ENCODE data around the gene ZC3H12D.
"Not testable (repeated sequence)": the region's sequence is repeated elsewhere in the genome, so short reads cannot be mapped to it uniquely, and the experiment has no call there.

ZC3H12D gene

DNA sequence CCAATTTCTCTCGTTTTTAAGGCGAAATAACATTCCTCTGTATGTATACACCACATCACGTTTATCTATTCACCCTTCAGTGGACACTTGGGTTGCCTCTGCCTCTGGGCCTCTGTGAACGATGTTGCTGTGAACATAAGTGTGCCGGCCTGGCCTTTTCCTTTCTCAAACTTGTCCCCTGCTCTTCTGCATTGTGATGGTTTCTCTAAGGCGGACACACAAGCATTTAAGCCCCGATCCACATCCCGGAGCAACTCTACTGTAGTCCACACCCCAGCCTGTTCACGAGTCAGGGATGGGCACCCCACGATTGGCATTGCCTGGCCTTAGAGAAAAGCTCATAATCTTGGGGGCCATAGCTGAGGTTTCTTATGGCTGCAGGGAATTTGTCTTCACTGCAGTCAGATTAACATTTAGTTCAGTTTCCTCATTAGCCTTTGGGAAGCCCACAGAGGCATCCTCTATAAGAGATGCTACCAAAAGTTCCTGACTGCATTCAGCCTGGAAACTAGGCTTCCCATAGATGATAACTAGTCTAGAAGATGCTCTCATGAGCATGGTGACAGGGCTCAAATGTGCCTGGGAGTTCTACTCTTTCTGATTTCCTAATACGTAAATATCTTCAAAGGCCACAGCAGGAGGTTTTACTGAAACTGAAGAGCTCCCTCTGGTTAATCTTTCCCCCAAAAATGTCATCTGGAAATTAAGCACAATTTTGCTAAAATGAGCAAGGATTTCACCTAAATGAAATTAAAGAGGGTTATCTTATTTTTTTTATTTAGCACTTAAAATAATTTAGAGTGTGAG lies 762 bp downstream of the ZC3H12D start:
- DNase-seq (ENCODE audit: low spot score): no peak

GRCh38 chr6:149483334-149483725 lies 1.5 kb downstream of the ZC3H12D start:
- no peak for DNase-seq (ENCODE audit: low spot score)

DNA sequence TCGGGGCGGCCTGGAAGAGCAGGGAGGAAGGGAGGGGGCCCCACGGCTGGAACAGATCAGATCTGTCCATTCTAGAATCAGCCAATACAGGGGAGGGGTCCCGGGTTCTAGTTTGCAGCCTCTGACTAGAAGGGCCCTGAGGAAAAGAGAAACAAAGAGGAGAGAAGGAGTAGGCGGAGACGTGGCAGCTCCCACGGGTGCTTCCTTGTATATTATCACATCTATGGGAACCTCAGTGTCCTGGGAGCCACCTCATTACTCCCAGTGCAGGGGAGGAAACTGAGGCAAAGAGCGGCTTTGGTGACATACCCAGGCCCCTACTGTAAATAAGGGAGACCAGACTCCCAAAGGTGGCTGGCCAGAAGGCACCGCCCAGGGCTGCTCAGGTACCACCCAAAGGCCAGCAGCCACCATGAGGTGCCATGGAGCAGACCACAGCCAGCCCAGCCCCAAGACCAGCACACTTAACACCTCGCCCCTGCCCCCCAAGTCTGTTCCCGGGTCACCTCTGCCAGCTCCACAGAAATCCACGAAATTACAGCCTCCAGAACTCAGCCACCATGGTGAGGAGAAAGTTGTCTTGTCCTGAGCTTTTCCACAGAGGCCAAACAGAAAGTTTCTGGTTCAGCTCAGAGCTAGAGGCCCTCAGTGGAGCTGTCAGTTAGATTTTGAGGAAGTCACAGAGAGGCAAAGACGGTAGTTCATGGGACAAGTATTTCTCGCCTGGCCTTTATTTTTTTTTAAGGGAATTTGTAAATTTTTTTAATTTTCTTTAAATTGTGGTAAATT lies 2.1 kb downstream of the ZC3H12D start:
- DNase-seq (ENCODE audit: low spot score): no peak

GRCh38 chr6:149480502-149481280 lies 4.1 kb downstream of the ZC3H12D start:
- DNase-seq (ENCODE audit: low spot score): no peak

DNA sequence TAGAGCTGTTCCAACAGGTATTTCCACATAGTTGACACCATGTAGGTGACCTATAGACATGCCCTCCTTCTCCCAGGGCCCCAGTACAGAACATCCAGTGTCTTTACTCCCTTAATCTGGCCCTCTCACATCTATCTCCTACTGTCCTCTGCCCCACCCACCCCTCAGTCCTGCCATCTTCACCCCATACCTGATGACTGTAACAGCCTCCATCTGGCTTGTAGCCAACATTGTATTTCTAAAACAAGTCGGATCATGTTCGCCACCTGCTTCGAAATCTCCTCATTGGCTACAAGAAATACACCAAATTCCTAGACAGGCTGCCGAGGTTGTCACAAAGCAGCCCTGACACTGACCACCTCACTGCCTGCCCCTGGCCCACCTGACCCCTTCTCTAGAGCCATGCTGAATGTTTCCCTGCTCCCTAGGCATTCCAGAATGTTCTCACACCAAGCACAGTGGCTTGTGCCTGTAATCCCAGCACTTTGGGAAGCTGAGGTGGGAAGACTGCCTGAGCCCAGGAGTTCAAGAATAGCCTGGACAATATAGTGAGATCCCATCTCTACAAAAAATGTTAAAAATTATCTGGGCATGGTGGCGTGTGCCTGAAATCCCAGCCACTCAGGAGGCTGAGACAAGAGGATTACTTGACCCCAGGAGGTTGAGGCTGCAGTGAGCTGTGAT lies 6.0 kb downstream of the ZC3H12D start:
- DNase-seq (ENCODE audit: low spot score): no peak

DNA sequence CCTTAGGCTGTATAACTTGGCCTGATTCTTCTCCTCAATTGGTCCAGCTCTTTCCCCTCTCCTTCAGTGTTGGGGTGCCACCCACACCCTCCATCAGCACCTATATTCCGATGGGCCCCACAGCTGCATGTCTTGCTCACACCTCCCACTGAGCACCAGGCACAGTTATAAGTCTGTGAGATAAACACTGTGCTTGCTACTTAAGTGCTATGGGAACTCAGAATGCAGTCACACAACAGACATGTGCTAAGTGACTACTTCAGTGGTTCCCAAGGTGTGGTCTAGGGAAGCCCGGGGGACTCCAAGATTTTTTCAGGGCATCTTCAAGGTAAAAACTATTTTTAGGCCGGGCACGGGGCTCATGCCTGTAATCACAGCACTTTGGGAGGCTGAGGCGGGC lies 7.3 kb downstream of the ZC3H12D start:
- DNase-seq (ENCODE audit: low spot score): no peak

DNA sequence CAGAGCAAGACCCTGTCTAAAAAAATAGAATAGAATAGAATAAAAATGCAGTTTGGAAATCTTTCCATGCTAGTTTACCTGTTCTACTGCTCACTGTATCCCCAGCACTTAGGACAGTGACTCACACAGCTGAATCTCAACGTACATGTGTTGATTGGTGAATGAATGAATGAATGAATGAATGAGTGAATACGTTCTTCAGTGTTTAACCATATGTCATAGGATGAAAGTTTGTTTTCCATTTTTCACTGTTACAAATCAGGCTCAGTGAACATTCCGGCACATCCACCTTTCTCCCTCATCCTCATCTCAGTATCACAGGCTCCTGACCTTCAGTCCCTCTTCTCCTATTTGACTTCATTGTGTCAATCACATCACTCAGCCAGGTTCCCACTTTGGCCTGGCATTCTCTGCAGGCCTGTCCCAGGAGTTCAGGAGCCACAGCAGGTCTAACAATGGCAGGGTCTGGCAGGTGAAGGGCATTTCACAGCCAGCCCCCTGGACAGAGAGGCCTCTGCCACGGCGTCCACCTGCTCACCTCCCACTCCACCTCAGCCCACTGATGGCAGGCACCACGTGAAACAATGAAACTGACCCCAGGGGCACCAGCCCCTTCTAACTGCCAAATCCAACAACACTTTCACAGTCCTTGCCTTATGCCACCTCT lies 7.9 kb downstream of the ZC3H12D start:
- no peak for DNase-seq (ENCODE audit: low spot score)

DNA sequence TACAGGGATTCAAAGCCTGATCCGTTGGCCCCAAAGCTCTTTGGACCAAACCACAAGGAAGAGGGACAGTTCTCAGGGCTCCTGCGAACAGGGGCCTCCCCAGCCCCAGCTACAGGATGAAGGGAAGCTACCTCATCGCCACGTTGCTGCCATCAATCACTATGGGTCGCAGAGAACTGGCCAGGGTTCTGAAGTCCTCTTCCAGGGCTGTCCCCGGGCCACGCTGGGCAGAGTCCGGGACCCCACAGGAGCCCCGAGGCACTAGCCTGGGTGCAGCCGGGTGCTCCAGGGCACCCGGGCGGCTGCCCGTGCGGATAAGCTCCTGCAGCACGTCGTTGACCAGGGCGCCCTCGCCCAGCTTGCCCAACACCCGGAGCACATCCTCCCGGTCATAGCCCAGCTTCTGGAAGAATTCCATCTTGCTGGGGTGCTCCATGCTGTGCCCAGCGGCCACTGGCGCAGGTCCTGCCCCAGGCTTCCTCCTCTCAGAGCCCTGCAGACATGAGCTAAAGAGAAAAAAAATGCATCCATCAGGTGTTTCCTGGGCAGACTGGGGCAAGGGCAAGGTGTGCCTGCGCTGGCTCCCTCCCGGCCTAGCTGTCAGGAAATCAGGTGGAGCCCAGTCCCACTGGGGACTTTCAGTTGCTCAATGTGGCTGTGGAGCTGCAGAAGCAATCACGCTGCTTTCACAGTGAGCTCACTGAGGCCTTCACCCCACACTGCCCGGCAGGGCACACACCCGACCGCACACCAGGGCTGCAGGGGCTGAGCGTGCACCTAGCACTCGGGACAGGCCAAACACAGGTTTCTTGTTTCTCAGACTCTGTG lies 10.5 kb downstream of the ZC3H12D start:
- no peak for DNase-seq (ENCODE audit: low spot score)

DNA sequence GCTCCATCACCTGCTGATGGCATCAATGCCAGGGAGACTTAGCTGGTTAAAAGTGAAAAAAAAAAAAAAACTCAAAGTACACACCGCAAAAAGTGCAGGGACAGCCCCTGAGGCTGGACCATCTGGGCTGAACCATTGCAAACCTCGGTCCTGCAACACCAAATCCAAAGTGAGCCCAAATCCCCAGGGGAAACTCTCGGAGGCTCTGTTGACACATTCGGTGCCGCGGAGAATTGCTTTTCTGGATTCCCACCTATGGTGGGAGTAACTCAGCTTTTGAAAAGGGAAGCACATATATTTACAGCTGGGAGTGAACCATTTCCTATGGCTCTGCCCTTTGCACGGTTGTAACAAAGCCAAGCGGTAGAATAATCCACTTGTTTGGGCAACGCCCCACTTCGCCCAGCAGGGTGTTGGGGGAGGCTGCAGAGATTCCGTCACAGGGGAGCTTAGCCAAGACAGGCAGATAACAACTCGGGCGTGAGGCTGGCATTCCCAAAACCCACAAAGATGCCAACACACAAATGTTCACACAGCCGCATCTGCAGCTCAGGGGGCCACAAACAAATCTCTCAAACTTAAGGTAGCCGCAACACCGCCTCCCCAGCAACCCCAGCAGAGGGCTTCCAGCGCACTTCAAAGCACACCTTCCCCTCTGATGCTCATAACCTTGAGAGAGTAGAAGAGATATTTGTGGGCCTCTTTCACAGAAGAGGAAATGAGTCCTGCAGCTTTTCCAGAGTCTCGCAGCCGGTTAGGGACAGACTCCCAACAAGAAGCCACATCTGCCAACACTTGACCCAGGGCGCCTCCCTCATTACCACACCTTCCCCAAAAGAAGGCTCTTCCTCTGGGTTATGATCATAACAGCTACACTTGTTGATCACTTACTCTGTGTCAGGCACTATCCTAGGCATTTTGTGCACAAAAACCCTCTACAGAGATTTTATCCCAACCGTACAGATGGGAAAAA lies 11.4 kb downstream of the ZC3H12D start:
- no peak for DNase-seq (ENCODE audit: low spot score)

DNA sequence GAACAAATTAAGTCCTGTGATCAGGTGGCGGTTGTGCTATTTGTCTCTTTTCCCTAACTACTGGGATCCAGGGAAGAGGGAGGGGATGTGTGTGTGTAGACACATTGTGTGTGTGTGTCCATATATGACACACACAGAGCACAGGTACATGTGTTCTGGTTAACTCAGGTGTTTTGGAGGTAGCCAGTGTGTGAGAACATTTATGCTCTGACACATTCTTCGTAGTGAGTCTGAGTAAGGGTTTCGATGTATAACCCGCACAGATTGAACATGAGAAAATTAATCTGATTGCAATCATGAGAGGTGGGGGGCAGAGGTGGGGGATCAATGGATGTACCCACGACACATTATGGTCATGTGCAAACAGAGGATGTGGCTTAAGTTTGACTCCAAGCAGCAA lies 12.6 kb downstream of the ZC3H12D start:
- DNase-seq (ENCODE audit: low spot score): no peak

DNA sequence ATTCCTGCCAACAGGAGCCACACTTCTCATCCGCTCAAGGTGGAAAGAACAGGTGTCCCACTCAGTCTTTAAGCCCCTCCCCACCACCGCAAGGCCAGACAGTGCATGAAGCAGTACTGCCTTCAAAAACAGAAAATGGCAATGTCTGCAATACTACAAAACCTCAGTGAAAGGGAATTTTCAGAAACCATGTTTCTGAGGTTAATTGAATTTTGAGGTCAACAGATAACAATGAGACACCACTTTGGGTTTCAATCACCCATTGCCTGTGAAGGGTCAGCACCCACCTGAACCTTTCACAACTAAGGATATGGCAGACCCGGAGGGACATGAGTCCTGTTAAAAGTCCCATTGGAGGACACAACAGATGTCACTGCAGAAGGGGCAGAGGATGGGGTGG lies 13.0 kb downstream of the ZC3H12D start:
- DNase-seq (ENCODE audit: low spot score): no peak

GRCh38 chr6:149470948-149471347 lies 13.9 kb downstream of the ZC3H12D start:
- no peak for DNase-seq (ENCODE audit: low spot score)

GRCh38 chr6:149468179-149468578 lies 16.6 kb downstream of the ZC3H12D start:
- DNase-seq (ENCODE audit: low spot score): no peak

- DNase-seq (ENCODE audit: low spot score): no peak
Observed at GRCh38 chr6:149467265-149467664, 17.5 kb downstream of the ZC3H12D start.

GRCh38 chr6:149464411-149464810 lies 20.4 kb downstream of the ZC3H12D start:
- DNase-seq (ENCODE audit: low spot score): no peak

DNA sequence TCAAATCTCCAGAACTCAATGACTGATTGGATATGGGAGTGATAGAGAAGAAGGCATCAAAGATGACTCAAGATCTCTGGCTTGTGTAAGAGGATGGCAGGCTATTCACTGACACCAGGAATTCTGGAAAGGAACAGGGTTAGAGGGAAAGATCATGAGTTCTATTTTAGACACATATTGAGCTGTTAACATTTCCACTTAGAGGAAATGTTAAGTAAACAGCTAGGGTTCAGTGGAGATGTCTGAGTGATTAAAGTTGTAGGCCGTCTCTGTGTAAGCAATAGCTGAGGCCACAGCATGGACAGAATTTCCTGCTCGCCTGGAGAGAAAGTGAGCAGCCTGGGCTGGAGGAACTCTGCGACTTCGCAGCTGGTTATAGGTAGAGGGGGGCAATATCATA lies 21.0 kb downstream of the ZC3H12D start:
- DNase-seq (ENCODE audit: low spot score): no peak

GRCh38 chr6:149462712-149463111 lies 22.1 kb downstream of the ZC3H12D start:
- DNase-seq (ENCODE audit: low spot score): not testable (repeated sequence)

DNA sequence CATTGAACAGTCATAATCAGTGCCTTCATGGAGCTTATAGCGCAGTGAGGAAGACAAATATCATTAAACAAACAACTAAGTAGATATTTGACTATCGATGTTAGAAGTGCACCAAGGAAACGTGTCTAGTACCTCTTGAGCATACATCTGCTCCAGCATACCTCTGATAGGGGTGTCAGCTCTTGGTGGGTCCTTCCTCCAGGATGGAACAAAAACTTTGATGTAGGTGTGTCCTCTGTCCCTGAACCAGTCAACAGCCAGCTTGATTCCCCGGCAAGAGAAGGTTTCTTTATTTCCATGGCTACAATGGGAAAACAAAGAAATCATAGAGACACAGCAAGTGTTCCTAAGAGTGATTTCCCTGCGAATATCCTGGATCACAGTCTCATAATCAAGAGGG lies 23.1 kb downstream of the ZC3H12D start:
- DNase-seq (ENCODE audit: low spot score): no peak

- not testable (repeated sequence) for DNase-seq (ENCODE audit: low spot score)
Observed at GRCh38 chr6:149460249-149460648, 24.6 kb downstream of the ZC3H12D start.
